G401 (cell line): ENCODE results near the gene ZNF423. TPM values are rescaled to one million over a fixed set of nuclear protein-coding genes. Genes with fewer than 3 reads are reported as not detected.
A peak's percentile ranks its signal among the peaks of the same experiment; 100 is the strongest.
"Not testable (repeated sequence)": the region's sequence is repeated elsewhere in the genome, so short reads cannot be mapped to it uniquely, and the experiment has no call there.

Source experiments
- DNase-seq: peaks from one replicate; pipeline ENCODE4 v3.0.0-alpha.2; 2015; ENCODE audit warnings: low spot score
- in situ Hi-C: cut with HindIII; loops from 2 replicates; pipeline ENCODE4 v1.10.0; 2016; ENCODE audit warnings: low sequenced_read_pairs, mixed read lengths
- total RNA-seq: library from RNA; depleted of rRNA; stranded (reverse); fragments of >200 nt; shearing (Covaris generic); gene quantifications from 2 replicates; pipeline ENCODE4 v1.2.3, GENCODE V29; 2014

ZNF423 gene
- total RNA-seq, 1 experiment from 2014 or later, result 0.07 TPM

GRCh38 chr16:49588026-49588425 is 267.9 kb downstream of the ZNF423 start:
- DNase-seq, result no peak
- in situ Hi-C loops, result no loop called here

GRCh38 chr16:49587511-49587910 is 268.4 kb downstream of the ZNF423 start:
- no peak for DNase-seq
- in situ Hi-C loops, result no loop called here

GRCh38 chr16:49586466-49587450 is 269.2 kb downstream of the ZNF423 start:
- in situ Hi-C loops, result no loop called here
- peak; percentile 81 for DNase-seq

- in situ Hi-C loops, result no loop called here
- DNase-seq, result no peak
Measured at GRCh38 chr16:49585143-49585832, 270.6 kb downstream of the ZNF423 start.

- DNase-seq, result no peak
- in situ Hi-C loops, result no loop called here
Measured at GRCh38 chr16:49583911-49584310, 272.0 kb downstream of the ZNF423 start.

GRCh38 chr16:49581630-49582298 is 274.1 kb downstream of the ZNF423 start:
- in situ Hi-C loops, result no loop called here
- no peak for DNase-seq

- no peak for DNase-seq
- in situ Hi-C loops, result no loop called here
Measured at GRCh38 chr16:49580751-49581303, 275.1 kb downstream of the ZNF423 start.

- in situ Hi-C loops, result no loop called here
- DNase-seq, result no peak
Measured at GRCh38 chr16:49578435-49579024, 277.4 kb downstream of the ZNF423 start.

- in situ Hi-C loops, result no loop called here
- no peak for DNase-seq
Measured at GRCh38 chr16:49578018-49578417, 277.9 kb downstream of the ZNF423 start.

GRCh38 chr16:49576941-49577340 is 279.0 kb downstream of the ZNF423 start:
- in situ Hi-C loops, result no loop called here
- no peak for DNase-seq

GRCh38 chr16:49576173-49576494 is 279.8 kb downstream of the ZNF423 start:
- in situ Hi-C loops, result no loop called here
- no peak for DNase-seq

- no peak for DNase-seq
- in situ Hi-C loops, result no loop called here
Measured at GRCh38 chr16:49575346-49576172, 280.4 kb downstream of the ZNF423 start.

GRCh38 chr16:49574826-49575225 is 281.1 kb downstream of the ZNF423 start:
- in situ Hi-C loops, result no loop called here
- DNase-seq, result no peak

- in situ Hi-C loops, result no loop called here
- DNase-seq, result no peak
Measured at GRCh38 chr16:49567950-49568349, 288.0 kb downstream of the ZNF423 start.

- in situ Hi-C loops, result no loop called here
- DNase-seq, result no peak
Measured at GRCh38 chr16:49566432-49566831, 289.5 kb downstream of the ZNF423 start.

- no peak for DNase-seq
- in situ Hi-C loops, result no loop called here
Measured at GRCh38 chr16:49564496-49565229, 291.2 kb downstream of the ZNF423 start.

- in situ Hi-C loops, result no loop called here
- no peak for DNase-seq
Measured at GRCh38 chr16:49563666-49564065, 292.2 kb downstream of the ZNF423 start.

GRCh38 chr16:49562894-49563293 is 293.0 kb downstream of the ZNF423 start:
- DNase-seq, in situ Hi-C loops: not testable (repeated sequence)
